ENCODE measurements around the gene CEP63.
A peak's percentile ranks its signal among the peaks of the same experiment; 100 is the strongest.

CEP63 gene

DNA sequence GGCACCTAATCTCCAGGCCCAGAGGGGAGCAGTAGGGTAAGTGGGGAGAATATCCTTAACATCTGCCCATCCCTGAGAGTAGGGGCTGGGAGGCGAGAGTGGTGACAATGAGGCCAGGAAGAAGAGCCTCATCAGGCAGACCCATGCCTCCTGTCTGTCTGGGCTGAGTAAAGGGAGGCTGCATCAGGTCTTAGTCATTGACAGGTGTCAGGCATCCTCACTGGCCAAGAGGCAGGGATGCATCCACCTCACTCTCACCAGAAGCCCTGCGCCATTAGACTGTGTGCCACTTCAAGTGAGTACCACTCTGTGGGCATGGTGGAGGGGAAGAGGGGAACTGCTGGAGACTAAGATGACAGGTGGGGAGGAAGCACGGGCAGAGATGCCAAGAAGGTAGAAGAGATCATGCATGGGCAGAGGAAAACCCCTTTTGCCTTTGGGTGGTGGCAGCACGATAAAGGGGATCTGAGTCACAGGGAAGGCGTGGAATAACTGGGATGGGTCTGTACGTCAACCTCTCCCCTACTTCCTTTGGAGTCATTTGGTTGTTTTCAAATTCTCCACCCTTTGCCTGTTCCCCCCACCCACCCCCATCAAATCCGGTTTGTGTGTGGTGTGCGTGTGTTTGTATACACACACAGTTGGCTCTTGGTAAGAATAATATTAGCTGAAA, 14.2 kb upstream of the CEP63 start:
- DNase-seq: no peak

DNA sequence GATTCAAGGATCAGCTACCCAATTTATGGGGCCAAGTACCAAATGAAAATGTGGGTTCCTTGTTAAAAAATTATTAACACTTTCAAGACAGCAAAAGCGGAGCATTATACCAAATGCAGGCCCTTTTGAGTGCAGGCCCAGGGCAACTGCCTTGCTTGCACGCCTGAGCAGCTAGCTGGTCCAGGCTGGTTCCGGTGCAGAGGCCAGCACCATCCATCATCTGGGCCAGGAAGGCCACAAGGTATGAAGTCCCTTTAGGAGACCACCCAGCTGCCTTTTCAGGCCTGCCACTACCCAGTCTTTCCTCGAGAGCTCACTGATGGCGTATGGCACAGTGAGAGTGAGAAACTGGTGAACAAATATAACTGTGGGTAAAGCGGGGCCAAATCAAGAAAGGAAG, 13.0 kb upstream of the CEP63 start:
- DNase-seq: no peak

DNA sequence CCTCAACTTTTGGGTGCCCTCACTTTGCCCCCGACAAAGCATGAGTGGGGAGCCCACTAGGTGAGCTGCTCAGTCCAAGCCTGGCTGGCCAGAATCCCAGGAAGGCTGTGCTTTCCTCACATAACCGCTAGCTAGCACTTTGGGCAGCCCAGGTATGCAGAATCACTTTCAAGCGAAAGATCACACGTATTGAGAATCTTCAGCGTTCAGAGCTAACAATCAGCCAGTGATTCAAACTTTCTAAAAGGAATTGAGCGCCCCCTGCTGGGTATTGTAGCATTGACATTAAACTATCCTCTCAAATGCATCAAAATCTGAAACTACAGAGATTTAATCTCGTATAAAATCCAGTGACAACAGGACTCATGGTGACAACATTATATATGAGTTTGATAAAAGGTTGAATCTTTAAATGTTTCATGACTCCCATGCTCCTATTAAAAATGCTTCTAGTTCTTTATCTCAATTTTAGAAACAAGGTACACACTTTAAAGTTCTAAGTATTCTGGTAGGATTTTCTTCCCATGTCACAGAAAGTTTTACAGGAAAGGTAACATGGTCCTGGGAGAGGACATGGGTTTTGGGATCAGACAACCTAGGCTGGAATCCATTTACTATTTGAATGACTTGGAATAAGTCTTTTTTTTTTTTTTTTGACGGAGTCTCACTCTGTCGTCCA, 11.8 kb upstream of the CEP63 start:
- DNase-seq: peak; percentile 86

DNA sequence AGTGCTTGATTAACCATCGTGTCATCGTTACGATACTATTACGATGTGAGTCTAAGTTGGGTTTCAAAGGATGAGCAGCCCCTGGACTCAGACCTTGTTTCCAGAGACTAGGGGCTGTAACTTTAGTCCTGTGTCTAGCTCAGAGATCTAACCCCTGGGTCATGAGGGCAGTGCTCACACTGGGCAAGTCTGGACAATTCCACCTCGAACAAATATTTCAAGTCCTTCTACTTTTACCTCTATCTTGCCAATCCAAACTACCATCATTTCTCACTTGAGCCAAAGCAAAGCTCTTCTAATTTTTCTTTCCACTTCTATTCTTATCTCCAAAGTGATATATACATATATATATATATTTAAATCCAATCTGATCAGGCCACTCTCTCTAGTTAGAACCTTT, 10.9 kb upstream of the CEP63 start:
- DNase-seq: no peak

DNA sequence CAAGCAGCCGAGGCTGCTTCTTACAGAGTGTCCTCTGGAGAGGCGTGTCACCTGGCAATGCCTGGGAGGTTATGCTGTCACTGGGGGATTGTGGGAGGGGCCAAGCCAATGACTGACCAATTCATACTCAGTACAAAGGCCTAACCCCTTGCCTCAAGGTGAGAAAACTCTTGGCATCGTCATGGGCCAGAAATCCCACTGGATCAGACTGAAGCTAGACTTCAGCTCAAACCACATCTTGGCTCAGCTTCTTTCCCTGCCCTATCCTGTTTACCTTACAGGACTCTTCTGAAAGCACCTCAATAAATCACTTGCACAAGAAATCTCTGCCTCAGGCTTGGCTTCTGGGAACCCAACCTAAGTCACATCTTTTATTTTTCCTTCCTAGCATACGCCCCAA, 9.6 kb upstream of the CEP63 start:
- no peak for DNase-seq

DNA sequence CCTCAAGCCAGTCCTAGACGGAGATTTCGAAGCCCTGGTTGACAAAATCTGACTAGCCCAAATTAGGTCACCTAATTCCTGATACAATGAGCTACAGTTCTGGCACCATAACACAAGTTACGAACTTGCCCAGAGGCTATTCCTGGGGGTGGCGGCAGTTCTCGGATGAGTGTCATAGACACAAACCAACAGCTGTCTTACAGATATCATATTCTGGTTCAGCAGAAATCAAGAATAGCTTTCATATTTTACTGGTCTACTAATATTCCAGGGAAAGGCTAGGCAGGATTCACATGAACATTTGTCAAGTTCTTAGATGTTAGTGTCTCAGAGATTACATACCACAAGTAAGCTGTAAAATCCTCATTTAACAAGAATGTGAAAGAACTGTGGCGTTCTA, 8.9 kb upstream of the CEP63 start:
- no peak for DNase-seq

DNA sequence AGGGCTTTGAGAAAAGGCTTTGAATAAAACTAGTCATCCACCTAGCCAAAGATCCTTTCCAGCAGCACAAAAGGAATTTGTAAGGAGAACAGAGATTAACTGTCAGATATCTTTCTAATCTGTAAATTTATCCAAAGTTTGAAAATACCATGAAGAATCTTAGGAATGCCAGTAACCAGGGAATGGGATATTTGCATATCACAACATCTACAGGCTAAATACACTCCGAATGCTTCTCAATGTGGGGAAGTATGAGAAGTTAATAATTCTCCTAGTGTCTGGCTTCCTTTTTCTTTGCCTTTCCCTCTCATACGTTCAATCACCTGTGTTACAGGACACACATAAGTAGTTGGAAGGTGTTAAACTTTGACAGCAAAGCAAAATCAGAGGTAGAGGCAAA, 7.9 kb upstream of the CEP63 start:
- DNase-seq: no peak

DNA sequence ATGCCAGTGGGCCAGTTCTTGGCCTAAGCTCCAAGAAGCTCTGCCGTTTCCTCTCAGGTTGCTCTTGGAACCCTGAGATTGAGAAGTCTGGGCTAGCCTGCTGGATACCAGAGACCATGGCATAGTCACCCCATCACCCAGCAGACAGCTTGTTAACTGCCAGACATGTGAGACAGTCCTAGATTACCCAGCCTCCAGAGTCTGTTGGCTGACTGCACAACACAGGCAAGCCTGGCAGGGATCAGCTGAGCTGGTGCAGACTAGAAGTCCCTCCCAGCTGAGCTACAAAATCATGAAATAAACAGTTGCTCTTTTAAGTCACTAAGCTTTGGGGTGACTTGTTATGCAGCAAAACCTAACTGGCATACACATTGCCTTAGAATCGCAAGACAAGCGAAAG, 5.3 kb upstream of the CEP63 start:
- no peak for DNase-seq

DNA sequence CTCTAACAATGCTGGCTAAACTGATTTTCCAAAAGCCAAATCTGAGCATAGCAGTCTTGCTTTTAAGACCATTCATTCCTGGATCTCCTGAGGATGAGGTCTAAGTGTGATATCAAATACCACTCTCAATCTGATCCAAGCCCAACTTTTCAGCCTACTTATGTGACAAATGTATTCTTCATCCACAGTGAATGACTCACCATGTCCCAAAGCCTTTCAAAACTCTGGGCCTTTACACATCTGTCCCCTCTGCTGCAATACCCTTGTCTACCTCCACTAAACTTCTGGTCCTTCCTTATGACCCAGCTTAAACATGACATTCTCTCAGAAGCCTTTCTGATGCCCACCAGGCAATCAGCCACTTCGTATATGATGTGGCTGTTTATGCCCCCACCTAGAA, 4.7 kb upstream of the CEP63 start:
- no peak for DNase-seq

DNA sequence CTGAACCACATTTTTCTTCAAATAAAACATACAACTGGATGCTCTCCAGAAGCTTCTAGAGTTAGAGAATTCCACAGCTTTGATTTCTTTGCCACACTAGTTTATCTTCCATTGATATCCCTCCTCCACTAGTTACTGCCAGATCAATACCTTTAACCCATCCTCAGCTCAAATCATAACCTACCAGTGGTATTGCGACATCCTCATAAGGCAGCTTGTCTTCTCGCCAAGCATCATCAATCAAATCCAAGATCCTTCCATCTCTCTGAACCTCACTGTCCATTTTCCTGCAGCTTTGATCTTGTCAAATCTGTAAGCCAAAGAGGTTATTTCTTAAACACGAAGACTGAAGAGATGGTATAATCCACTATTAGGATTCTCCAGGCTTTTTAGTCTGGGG, 3.2 kb upstream of the CEP63 start:
- DNase-seq: no peak

DNA sequence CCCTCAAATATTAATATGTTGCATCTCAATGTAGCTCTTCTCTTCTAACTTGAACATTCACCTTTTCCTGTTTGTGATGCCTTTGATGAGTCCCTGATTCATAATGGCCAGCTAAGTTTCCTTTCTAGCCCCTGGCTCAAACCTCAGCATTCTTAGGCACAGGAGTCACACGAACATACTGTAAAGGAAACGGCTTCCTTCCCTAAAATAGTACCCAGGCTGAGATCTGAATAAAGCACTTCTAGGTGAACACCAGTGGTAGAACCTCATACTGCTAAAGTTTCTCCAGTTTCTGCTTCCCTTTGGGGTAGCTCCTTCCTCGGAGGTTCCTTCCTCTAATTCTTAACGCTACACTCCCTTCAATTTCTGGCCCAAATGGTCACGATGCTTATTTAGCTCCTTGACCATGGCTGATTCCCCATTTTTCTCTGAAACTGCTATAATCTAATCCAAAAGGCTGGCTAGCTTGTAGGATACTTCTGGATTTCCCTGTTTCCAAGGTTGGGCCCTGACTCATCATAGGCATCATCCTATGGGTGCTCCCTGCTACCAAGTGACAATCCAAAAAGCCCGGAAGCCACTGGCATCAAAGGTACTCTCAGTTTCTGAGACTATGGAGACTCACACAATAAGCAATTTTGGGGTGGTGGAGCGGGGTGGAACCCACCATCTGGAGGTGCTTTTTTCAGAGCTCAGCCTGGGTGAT, 2.5 kb upstream of the CEP63 start:
- DNase-seq: no peak

DNA sequence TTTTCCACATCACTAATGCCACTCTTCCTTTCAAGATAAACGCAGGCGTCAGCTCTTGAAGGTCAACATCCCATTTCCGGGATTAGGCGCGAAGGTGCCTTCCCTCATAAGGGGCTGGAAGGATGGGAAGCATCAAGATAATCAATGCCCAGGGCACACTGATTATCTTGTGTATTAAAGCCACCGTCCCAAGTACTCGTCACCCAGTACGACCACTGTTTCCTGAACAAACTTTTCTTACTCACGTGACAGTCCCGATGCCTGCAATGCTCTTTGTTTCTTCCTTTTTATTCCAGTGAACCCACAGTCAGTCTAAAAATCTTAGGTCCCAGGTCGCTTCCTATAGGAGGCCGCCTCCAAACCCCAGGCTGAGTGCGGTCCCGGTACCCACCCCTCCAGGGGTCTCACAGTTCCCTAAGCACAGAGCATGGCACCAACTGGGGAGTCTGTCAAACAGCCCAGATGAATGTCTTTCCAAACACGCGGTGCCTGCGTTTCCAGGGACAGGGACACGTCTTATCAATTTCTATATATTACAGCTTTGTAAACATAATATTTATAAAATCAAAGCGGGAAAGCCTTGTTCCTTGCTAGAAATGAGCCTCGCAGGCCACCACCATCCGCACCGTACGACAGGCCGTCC, 661 bp upstream of the CEP63 start:
- DNase-seq: peak; percentile 93

DNA sequence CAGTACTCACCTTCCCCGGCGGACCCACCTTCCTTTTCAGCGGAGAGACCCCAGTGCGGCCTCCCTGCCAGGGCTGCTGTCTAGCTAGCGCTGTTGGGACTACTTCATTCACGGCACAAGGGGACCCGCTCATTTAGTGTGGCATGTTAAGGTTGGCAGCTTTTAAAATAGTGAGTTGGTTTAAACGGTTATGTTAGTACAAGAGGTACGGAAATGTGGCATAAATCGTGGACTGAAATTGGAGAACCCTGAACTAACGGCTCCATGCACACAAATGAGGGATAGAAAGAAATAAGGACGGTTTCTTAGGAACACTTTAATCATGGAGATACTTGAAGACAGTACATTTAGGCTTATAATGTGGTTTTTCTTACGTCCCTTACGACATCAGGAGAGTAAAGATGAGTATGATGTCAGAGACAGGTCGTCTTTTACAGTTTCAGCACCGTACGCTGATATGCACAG, 752 bp downstream of the CEP63 start:
- no peak for DNase-seq

DNA sequence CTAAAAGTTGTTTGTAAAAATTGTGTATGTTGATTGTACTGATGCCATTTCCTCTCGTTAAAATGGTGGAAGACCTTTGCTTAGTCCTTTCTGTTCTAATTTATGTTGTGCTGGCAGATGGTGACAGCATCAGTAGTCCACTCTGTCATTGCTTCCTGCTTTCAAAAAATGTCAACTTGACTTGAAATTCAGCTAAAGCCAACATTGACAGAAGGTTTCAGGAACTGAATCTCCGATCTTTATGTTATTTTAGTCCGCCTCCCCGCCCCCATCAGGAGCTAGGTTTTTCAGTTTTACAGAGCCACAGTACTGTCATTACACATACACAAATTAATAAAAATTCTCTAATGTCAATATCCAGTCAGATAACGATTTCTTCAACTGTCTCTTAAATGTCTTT, 1.5 kb downstream of the CEP63 start:
- DNase-seq: no peak

DNA sequence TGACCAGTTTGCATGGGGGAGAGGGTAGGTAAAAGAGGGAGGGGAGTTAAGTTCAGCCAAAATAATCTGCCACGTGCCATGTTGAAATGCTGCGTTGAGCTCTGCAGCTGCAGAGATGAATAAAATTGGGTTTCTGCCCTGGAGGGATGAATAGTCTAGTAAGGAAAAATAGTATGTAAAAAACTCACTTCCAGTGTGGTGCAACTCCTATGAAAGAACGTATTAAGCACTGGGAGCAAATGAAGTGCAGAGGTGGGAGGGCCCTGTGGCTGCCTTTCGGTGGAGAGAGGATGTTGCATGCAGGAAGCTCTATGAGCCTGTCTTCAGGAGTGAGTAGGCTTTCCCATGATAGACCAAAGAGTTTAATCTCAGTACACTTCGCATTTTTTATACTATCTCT, 8.6 kb downstream of the CEP63 start:
- DNase-seq: no peak

DNA sequence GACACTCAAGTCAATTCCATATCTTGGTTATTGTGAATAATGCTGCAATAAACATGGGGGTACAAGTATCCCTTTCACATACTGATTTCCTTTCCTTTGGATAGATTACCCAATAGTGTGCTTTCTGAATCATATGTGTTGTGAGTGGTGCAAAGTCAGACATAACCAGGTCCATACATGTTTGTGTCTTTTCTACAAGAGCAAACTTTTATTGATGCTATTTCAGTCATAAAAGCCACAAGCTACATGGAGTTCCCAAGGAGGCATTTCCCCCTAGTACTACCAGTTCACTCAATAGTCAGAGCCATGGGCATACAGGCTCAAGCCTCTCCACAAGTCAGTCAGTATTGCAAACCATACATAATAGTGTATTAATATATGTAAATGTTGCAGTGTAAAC, 10.1 kb downstream of the CEP63 start:
- no peak for DNase-seq

DNA sequence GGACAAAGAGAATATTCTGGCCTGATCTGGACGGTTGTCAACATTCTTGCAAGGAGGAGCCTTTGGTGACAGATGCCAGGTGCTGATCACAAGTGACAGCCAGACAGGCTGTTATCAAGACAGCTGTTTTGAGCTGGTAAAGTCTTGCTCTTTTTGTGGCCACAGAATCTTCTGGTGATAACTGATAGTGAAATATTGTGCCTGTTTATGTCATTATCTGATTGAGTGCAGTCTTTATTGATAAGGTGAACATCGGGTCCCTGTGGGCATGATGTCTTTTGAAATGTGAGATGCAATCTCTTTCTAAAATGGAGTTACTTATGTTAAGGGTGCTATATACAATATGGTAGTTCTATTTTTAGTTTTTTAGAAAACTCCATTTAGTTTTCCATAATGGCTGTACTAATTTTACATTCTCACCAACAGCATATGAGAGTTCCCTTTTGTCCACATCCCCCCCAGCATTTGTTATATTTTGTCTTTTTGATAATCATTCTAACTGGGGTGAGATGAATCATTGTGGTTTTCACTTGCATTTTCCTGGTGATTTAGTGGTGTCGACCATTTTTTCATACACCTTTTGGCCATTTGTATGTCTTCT, 10.7 kb downstream of the CEP63 start:
- DNase-seq: no peak

DNA sequence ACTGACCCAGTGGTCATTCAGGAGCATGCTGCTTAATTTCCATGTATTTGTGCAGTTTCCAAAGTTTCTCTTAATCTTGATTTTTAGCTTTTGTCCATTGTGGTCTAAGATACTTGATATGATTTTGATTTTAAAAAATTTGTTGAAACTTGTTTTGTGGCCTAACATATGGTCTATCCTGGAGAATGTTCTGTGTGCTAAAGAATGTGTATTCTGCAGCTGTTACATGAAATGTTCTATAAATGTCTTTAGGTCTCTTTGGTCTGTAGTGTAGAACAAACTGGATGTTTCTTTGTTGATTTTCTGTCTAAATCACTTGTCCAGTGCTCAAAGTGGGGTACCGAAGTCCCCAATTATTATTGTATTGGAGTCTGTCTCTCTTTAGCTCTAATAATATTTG, 17.4 kb downstream of the CEP63 start:
- DNase-seq: no peak

DNA sequence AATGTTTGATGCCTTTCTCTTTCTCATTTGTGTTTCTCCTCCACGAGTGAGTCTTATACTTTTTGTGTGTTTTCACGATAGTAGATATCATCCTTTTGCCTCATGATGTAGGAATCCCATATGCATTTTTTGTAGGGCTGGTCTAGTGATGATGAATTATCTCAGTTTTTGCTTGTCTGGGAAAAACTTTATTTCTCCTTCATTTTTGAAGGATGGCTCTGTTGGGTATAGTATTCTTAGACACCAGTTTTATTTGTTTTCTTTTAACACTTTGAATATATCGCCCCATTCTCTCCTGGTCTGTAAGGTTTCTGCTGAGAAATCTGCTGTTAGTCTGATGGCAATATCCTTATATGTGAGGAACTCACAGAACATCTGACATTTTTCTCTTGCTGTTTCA, 18.3 kb downstream of the CEP63 start:
- DNase-seq: no peak

DNA sequence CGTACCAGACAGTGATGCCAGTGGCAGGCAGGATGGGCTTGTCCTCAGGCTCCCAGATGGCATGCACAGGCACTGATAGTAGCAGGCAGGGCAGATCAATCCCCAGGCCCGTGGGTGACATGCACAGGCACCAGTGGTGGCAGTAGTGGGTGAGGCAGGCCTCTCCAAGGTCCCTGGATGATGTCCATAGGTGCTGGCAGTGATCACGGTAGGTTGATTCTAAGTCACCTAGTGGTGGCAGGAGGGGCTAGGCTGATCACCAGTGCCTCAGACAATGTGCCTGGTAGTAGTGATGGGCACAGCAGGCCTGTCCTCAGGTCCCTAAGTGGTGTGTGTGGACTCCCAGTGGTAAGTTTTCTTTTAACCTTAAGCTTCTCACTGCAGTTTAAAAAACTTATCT, 19.6 kb downstream of the CEP63 start:
- DNase-seq: no peak

DNA sequence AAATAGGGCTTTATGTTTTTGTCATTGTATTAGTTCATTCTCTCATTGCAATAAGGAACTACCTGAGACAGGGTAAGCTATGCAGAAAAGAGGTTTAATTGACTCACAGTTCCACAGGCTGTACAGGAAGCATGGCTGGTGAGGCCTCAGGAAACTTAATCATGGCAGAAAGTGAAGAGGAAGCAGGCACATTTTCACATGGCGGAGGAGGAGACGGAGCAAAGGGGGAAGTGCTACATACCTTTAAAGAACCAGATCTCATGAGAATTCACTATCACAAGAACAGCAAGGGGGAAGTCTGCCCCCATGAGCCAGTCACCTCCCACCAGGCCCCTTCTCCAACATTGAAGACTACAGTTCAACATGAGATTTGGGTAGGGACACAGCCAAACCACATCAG, 25.6 kb downstream of the CEP63 start:
- no peak for DNase-seq

DNA sequence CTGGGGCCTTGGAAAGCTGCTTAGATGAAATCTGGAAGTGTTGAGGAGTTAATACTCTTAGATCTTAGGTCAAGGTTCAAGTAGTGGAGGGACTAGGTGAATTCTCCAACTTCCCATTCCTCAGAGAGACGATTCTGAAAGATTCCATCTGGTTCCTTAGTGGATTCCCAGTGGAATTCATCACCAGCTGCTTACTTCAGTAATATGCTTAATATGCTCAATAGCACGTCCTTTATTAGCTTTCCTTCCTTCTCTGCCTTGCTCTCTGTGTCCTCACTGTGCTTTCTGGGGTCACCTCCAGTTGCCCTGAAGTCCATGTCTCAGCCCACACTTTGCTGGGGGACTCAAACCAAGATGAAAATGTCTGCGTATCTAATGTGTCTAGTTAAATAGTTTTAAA, 31.0 kb downstream of the CEP63 start:
- no peak for DNase-seq

DNA sequence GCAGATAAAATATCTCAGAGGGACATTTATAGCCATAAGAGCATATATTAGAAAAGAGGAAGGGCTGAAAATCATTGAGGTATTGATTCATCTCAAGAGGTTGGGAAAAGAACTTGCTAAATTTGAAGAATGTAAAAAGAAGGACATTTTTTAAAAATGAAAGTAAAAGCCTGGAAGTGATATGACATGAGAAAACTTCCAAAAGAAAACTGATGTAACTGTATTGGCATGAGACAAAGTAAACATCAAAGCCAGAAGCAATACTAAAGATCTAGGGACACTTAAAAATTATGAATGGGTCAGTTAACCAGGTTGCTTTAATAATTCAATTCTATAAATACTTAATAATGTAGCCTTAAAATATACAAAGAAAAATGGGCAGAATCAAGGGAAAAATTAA, 31.9 kb downstream of the CEP63 start:
- DNase-seq: no peak

DNA sequence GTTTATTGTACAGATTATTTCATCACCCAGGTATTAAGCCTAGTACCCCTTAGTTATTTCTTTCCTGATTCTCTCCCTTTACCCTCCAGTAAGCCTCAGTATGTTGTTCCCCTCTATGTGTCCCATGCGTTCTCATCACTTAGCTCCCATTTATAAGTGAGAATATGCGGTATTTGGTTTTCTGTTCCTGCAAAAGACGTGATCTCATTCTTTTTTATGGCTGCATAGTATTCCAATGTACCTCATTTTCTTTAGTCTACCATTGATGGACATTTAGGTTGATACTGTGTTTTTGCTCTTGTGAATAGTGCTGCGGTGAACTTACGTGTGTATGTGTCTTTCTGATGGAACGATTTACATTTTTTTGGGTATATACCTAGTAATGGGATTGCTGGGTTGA, 36.7 kb downstream of the CEP63 start:
- no peak for DNase-seq
